Peyer's patch (tissue), 4 donors: ENCODE data around the gene HOXB8. TPM values are rescaled to one million over a fixed set of nuclear protein-coding genes. Genes with fewer than 3 reads are reported as not detected.

Source experiments
- DNase-seq, 3 donors: peaks; one replicate each; pipeline ENCODE4 v3.0.0-alpha.2; 2017 to 2019
- H3K27ac ChIP-seq, 4 donors: fragments of 200-600 bp; sonication (generic); one replicate each; pipeline ENCODE4 v1.5.1; 2016 to 2019
- H3K27me3 ChIP-seq, 2 donors: fragments of 200-600 bp; sonication (generic); one replicate each; pipeline ENCODE4 v1.5.1; 2019
- H3K36me3 ChIP-seq, 3 donors: fragments of 200-600 bp; sonication (generic); one replicate each; pipeline ENCODE4 v1.5.1; 2016 to 2019
- H3K4me1 ChIP-seq, 4 donors: fragments of 200-600 bp; sonication (generic); one replicate each; pipeline ENCODE4 v1.5.1; 2016 to 2019
- H3K4me3 ChIP-seq, 4 donors: fragments of 200-600 bp; sonication (generic); 1 replicate in 3 of 4; 2 replicates in 1 of 4; pipeline ENCODE4 v1.5.1; 2016 to 2019; ENCODE audit warnings: mild to moderate bottlenecking in 1 of 4
- H3K9me3 ChIP-seq, 4 donors: fragments of 200-600 bp; sonication (generic); one replicate each; pipeline ENCODE4 v1.5.1; 2016 to 2019; ENCODE audit warnings: mild to moderate bottlenecking in 1 of 4
- POLR2A ChIP-seq, 2 donors: fragments of 450-650 bp; IDR thresholded peaks; one replicate each; pipeline ENCODE4 v1.5.1; 2017; ENCODE audit warnings: antibody characterized with exemption in 2 of 2, mild to moderate bottlenecking in 2 of 2, moderate library complexity in 2 of 2
- total RNA-seq, 4 donors: library from RNA; depleted of rRNA; stranded (reverse); fragments of >200 nt; gene quantifications; one replicate each; pipeline ENCODE4 v1.1.0, GENCODE V29; 2016
- TF ChIP-seq, protein P1 (sequence below), 6 experiments: fragments of 450-650 bp in 4 of 6; fragments of 200-600 bp in 2 of 6; sonication (generic) in 1 of 6; IDR thresholded peaks; one replicate each; pipeline ENCODE4 v1.5.1; 2017 to 2019; ENCODE audit warnings: antibody characterized with exemption in 6 of 6, mild to moderate bottlenecking in 3 of 6, moderate library complexity in 1 of 6

The HOXB8 gene
- total RNA-seq, 4 donors from 2014 or later = 1.8 to 21.2 (median 14.9) TPM

DNA sequence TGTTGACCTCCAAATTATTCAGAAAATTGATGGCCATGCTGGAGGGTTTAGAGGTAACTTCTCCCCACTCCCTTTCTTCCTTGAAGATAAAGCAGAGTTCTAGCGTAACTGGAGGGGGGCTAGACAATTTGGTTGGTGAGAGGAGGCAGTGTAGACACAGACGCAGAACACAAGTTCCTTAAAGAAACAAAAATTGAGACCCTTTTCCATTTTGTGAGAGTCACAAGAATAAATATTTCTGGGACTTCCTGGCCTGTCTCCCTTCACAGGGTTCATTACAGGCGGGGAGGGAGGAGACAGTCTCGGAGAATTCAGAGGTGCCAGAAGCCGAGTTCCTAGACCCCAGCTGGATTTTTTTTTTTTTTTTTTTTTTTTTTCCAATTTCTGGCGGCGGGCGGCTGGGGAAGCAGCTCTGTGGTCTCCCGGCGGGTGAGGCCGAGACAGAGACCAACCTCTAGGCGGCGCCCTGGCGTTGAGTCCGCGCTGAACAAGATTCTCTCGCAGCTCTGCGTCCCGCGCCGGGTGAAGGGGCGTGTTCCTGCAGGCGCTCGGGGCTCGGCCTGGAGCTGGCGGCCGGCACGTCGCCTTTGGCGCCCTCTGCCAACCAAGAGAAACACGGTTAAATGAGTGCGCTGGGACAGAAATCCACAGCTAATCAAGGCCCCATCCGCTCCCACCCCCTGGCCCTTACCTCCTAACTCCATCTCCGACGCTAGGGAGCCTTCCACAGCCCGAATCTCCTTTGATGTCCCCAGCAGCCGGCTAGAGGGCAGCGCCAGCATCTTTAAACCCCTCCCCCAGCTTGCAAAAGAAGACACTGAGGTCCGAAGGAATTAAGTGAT, 21.3 kb upstream of the HOXB8 start:
- H3K4me3 ChIP-seq = peak overlapping the region in 1 of 4 donors; percentile 26
- H3K27me3 ChIP-seq = peaks cover 0 to 6% of the 10 kb centered on the region in 2 donors
- no peak for TF ChIP-seq POLR2A (IDR thresholded peaks at IDR 0.05)
- TF ChIP-seq, protein P1, sequence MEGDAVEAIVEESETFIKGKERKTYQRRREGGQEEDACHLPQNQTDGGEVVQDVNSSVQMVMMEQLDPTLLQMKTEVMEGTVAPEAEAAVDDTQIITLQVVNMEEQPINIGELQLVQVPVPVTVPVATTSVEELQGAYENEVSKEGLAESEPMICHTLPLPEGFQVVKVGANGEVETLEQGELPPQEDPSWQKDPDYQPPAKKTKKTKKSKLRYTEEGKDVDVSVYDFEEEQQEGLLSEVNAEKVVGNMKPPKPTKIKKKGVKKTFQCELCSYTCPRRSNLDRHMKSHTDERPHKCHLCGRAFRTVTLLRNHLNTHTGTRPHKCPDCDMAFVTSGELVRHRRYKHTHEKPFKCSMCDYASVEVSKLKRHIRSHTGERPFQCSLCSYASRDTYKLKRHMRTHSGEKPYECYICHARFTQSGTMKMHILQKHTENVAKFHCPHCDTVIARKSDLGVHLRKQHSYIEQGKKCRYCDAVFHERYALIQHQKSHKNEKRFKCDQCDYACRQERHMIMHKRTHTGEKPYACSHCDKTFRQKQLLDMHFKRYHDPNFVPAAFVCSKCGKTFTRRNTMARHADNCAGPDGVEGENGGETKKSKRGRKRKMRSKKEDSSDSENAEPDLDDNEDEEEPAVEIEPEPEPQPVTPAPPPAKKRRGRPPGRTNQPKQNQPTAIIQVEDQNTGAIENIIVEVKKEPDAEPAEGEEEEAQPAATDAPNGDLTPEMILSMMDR (IDR thresholded peaks at IDR 0.05) = peak in 4 of 6 experiments; percentile 53 to 69 (median 66)
- H3K4me1 ChIP-seq = peaks cover 0 to 63% (median 3%) of the 10 kb centered on the region in 4 donors
- H3K9me3 ChIP-seq = no peaks in the 10 kb centered on the region
- H3K36me3 ChIP-seq = no peaks in the 10 kb centered on the region
- H3K27ac ChIP-seq = peak overlapping the region in 2 of 4 donors; percentile 8 to 41
- DNase-seq = peak; percentile 43 to 94 (median 89)

DNA sequence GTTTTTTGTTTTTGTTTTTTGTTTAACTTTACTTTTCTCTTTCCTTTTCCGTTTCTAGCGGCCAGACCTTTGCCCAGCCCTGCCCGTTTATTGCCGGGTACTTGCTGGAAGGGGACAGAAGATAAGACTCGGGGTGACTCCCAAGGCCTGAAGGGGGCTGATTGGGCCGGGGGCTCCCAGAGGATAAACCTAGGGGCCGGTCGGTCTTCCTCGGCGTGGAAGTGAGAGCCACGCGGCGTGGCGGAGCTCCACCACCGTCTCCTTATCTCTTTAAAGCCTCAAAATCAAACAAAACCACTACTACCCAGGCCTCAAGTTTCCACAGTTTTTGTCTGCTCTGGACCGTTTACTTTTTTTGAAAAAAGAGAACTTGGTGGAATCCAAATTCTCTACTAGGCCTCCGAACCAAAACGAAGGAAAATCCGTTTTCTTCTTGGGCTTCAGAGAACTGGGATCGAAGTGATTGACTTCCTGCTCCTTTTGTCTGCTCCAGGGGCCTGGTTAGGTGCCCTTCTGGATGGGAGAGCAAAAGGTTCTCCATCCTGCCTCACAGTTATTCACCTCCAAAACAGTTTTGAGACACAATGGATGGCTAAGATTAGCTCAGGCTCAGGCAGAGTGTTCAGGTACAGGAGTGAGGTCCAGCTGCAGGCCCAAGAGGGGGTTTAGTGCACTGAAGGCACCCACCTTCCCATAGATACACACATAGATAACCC, 19.6 kb upstream of the HOXB8 start:
- Histone ChIP-seq H3K27ac (peak overlapping the region in 3 of 4 donors; percentile 66 to 79 (median 70)), H3K4me1 (peaks cover 0 to 64% (median 3%) of the 10 kb centered on the region in 4 donors), H3K9me3 (no peaks in the 10 kb centered on the region), H3K27me3 (peaks cover 0 to 8% of the 10 kb centered on the region in 2 donors), H3K4me3 (peak overlapping the region in 1 of 4 donors; percentile 52), H3K36me3 (no peaks in the 10 kb centered on the region)
- DNase-seq = peak in 2 of 3 donors; percentile 77 to 82
- no peak for TF ChIP-seq POLR2A (IDR thresholded peaks at IDR 0.05)
- TF ChIP-seq, protein P1 (IDR thresholded peaks at IDR 0.05) = no peak

- peak overlapping the region in 3 of 4 donors; percentile 66 to 79 (median 70) for H3K27ac ChIP-seq
- H3K4me3 ChIP-seq = peak overlapping the region in 3 of 4 donors; percentile 12 to 52 (median 40)
- no peaks in the 10 kb centered on the region for H3K9me3 ChIP-seq
- no peaks in the 10 kb centered on the region for H3K36me3 ChIP-seq
- H3K27me3 ChIP-seq = peaks cover 0 to 15% of the 10 kb centered on the region in 2 donors
- DNase-seq = peak in 2 of 3 donors; percentile 47 to 68
- peaks cover 0 to 64% (median 3%) of the 10 kb centered on the region in 4 donors for H3K4me1 ChIP-seq
- no peak for TF ChIP-seq POLR2A (IDR thresholded peaks at IDR 0.05)
- TF ChIP-seq, protein P1 (IDR thresholded peaks at IDR 0.05) = no peak
Observed at GRCh38 chr17:48633266-48633677, 18.2 kb upstream of the HOXB8 start.

DNA sequence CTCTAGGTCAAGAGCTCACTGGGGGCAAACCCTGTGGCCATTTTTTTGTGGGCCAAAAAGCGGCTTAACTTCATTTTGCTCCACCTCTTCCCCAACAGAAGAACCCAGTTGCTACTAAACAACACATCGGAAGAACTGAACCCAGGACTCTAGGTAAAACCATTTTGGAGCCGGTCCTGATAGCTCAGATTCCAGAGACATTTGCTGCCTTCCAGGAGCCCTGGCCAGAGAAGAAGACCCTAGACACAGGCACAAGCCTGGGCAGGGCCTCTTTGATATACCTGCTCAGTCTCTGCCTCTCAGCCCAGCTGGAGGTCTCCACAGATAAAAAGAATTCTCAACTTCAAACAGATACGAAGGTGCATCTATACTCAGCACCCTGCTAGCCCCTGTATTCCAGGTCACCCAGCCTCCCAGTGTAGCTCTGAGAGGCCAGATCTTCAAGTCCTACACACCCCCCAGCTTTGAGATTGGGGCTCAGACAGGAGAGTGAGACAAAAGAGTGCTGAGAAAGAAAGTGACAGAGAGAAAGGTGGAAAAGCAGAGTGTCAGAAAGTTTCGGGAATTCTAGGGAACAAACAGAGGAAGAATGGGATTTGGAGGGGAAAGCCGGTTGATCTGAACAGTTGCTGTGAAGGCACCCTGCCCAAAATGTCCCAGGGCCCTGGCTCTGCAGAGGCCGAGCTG, 17.6 kb upstream of the HOXB8 start:
- DNase-seq = peak in 1 of 3 donors; percentile 40
- peaks cover 0 to 15% of the 10 kb centered on the region in 2 donors for H3K27me3 ChIP-seq
- H3K4me3 ChIP-seq = peak overlapping the region in 3 of 4 donors; percentile 12 to 52 (median 40)
- peaks cover 0 to 64% (median 4%) of the 10 kb centered on the region in 4 donors for H3K4me1 ChIP-seq
- no peaks in the 10 kb centered on the region for H3K9me3 ChIP-seq
- TF ChIP-seq, protein P1 (IDR thresholded peaks at IDR 0.05) = no peak
- no peak for TF ChIP-seq POLR2A (IDR thresholded peaks at IDR 0.05)
- H3K27ac ChIP-seq = peak overlapping the region in 3 of 4 donors; percentile 66 to 79 (median 70)
- no peaks in the 10 kb centered on the region for H3K36me3 ChIP-seq
